ENCODE measurements around the gene SETDB1.

DNA sequence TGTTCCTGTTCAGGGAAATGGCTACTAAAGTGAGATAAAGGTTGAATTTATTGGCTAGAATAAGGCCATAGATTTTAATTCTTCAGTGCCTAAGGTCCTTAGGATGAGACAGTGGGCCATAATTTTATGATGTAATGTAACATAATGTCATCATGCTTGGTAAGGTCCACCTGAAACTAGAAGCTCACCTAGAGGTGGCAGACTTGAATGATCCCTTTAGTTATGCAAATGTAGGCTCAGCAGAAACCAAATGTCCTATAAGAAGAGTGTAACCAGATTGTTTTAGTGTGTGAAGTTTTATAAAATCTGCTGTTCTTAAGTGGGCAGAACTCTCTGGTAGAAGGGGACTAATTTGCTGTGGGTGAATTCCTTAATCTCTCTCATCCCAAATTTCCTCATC, 13.5 kb upstream of the SETDB1 start:
- TF ChIP-seq ZNF707 (tag by site-specific recombination; IDR thresholded peaks at IDR 0.05) (no peak), ZNF776 (tag by site-specific recombination; IDR thresholded peaks at IDR 0.05; ENCODE audit: borderline replicate concordance) (no peak), ZNF670 (tag by site-specific recombination; IDR thresholded peaks at IDR 0.05; ENCODE audit: low read depth) (no peak), REPIN1 (tag by site-specific recombination; IDR thresholded peaks at IDR 0.05; ENCODE audit: low read depth) (no peak), BCL11A (tag by site-specific recombination; IDR thresholded peaks at IDR 0.05; ENCODE audit: low read depth) (no peak), ZNF274 (IDR thresholded peaks at IDR 0.05; ENCODE audit: low read length) (no peak), ZNF274 (tag by site-specific recombination; IDR thresholded peaks at IDR 0.05; ENCODE audit: borderline replicate concordance) (no peak), ZIC2 (tag by site-specific recombination; IDR thresholded peaks at IDR 0.05) (no peak), ZNF239 (tag by site-specific recombination; IDR thresholded peaks at IDR 0.05) (no peak)
- TF ChIP-seq, protein P1, sequence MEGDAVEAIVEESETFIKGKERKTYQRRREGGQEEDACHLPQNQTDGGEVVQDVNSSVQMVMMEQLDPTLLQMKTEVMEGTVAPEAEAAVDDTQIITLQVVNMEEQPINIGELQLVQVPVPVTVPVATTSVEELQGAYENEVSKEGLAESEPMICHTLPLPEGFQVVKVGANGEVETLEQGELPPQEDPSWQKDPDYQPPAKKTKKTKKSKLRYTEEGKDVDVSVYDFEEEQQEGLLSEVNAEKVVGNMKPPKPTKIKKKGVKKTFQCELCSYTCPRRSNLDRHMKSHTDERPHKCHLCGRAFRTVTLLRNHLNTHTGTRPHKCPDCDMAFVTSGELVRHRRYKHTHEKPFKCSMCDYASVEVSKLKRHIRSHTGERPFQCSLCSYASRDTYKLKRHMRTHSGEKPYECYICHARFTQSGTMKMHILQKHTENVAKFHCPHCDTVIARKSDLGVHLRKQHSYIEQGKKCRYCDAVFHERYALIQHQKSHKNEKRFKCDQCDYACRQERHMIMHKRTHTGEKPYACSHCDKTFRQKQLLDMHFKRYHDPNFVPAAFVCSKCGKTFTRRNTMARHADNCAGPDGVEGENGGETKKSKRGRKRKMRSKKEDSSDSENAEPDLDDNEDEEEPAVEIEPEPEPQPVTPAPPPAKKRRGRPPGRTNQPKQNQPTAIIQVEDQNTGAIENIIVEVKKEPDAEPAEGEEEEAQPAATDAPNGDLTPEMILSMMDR (tag by site-specific recombination; IDR thresholded peaks at IDR 0.05), result no peak
- TF ChIP-seq, protein P2, sequence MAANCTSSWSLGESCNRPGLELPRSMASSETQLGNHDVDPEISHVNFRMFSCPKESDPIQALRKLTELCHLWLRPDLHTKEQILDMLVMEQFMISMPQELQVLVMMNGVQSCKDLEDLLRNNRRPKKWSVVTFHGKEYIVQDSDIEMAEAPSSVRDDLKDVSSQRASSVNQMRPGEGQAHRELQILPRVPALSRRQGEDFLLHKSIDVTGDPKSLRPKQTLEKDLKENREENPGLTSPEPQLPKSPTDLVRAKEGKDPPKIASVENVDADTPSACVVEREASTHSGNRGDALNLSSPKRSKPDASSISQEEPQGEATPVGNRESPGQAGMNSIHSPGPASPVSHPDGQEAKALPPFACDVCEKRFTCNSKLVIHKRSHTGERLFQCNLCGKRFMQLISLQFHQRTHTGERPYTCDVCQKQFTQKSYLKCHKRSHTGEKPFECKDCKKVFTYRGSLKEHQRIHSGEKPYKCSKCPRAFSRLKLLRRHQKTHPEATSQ (tag by site-specific recombination; IDR thresholded peaks at IDR 0.05), result no peak
- TF ChIP-seq, protein P3, sequence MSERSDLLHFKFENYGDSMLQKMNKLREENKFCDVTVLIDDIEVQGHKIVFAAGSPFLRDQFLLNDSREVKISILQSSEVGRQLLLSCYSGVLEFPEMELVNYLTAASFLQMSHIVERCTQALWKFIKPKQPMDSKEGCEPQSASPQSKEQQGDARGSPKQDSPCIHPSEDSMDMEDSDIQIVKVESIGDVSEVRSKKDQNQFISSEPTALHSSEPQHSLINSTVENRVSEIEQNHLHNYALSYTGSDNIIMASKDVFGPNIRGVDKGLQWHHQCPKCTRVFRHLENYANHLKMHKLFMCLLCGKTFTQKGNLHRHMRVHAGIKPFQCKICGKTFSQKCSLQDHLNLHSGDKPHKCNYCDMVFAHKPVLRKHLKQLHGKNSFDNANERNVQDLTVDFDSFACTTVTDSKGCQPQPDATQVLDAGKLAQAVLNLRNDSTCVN (tag by site-specific recombination; optimal IDR thresholded peaks at IDR 0.05), result no peak

All from HEK293 (cell line).